NCI-H345 treated with DMSO at 0.1 percent for 48 hours (cell line): ENCODE results near the gene MAP10.
A peak's percentile ranks its signal among the peaks of the same experiment; 100 is the strongest.
"Not testable (repeated sequence)": the region's sequence is repeated elsewhere in the genome, so short reads cannot be mapped to it uniquely, and the experiment has no call there.

Experiments used
- DNase-seq: peaks from one replicate; lab custom pipeline; 2025; ENCODE audit not compliant: unreplicated experiment; lab: John Stamatoyannopoulos, UW

MAP10 gene

DNA sequence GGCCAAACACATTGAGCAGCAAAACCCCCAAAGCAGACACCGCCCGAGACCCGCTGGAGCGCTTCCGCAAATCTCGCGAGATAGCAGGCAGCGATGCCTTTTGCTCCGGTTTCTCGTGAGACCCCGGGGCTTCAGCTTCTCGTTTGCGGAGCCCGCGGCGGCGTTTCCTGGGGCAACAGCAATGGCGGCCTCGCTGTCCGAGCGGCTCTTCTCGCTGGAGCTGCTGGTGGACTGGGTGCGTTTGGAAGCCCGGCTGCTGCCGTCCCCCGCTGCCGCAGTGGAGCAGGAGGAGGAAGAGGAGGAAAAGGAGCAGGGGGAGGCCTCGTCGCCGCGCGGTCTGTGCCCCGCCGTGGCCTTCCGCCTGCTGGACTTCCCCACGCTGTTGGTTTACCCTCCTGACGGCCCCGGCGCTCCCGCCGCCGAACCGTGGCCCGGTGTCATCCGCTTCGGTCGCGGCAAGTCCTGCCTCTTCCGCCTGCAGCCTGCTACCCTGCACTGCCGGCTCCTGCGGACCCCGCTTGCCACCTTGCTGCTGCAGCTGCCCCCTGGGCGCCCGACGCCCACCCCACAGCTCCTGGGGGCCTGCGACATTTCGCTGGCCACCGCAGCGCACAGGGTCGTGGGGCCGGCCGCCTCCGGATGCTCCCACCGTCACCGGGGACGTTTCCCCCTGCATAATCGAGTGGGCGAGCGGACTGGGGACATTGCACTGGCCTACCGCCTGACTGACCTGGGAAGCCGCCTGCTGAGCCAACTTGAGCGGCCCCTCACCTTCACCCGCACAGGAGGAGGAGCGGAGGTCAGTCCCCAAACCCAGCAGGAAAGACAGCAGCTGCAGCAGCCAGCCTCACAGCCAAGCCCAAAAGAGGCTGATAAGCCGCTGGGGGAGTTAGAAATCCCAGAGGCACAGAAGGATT lies at the start of gene MAP10:
TSS of gene MAP10 (plus strand) at position 148 of the 917 bp plus-strand sequence. CDS start at position 182, 34 bp downstream.
- peak; percentile 76 for DNase-seq

DNA sequence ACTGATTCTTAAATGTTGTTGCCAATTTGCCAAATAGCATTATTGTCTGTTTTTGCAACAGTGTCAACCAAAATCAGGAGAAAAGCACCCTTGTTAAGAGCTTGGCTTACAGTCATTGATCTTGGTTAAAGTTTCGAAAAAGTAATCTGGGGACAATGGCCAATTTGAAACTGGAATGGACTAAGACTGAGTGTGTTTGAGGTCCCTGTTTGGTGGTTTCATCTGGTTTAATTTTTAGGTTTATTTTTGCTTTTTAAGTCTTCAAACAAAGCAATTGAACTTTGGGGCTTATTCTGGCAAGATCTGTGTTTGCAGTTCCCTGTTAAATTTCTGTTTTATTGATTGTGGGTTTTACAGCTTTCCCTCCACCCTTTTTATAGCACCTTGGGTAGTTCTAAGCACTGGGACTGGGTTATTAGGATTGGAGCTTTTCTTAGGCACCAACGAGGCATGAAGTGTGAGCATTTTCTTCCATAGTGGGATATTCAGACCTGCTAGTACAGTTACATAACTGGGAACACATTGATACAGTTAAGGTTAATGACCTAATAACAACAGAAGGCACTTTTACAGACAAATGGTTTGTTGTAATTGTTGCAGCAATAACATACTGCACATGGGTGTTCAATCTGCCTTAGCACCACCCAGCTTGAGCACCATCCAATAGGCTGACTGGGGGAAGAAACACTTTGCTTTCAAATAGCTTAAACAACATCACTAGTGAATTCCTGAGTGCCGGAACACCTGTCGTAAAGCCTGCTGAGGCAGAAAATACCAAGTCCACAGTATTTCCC lies 40.6 kb upstream of the MAP10 start:
- DNase-seq = no peak

- DNase-seq = no peak
Observed at GRCh38 chr1:232765542-232765941, 39.7 kb upstream of the MAP10 start.

- no peak for DNase-seq
Observed at GRCh38 chr1:232766241-232766890, 38.9 kb upstream of the MAP10 start.

- DNase-seq = no peak
Observed at GRCh38 chr1:232766904-232767303, 38.3 kb upstream of the MAP10 start.

- no peak for DNase-seq
Observed at GRCh38 chr1:232767305-232768074, 37.7 kb upstream of the MAP10 start.

DNA sequence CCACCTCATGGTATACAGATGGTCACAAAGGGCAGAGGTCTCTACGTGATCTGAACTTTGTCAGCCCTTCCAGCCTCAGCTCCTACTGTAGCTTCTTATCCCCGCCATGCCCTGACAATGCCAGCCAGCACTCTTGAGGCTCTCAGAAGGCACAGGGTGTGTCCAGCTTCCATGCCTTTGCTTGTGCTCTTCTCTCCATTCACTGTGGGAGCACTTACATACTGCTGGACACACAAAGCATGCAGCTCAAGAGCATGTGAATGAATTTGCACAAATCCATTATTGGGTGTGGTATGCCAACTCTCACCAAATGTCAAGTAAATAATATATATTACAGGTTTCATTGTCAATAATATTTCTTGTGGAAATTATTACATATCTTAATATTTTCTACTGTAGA lies 36.4 kb upstream of the MAP10 start:
- DNase-seq = no peak

DNA sequence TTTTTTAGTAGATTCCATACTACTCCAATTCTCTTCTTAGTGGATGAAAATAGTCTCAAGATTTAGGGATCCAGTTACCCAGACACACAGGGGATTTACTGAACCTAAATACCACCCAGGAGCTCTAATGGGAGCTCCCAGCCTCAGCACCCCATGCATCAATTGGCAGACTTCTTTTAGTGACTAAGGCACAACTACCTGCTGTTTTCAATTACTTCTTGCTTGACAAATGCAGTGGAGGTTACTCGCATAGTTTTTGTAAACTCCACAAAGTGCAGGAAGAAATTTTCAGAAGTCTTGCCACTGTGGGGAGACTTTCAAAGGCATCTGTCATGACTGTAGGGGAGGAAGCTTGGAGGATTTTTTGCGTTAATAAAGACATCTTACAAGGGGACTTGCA lies 35.5 kb upstream of the MAP10 start:
- DNase-seq = no peak

DNA sequence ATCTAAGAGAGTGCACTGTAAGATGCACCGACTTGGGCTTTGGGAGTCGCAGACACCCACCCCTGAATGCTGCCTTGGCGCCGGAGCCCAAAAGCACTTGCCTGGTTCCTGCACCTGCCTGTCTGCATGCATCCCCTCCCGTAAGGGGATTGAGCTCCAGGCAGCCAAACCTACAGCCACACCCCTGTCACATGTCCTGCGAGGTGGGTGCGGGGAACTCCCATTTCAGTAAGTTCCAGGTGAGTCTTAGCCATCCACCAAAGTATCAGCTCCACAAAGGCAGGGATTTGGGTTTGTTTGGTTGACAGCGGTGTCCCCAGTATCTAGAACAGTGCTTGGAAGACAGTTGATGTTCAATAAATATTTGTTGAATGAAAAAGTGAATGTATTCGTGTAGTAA lies 31.5 kb upstream of the MAP10 start:
- no peak for DNase-seq

DNA sequence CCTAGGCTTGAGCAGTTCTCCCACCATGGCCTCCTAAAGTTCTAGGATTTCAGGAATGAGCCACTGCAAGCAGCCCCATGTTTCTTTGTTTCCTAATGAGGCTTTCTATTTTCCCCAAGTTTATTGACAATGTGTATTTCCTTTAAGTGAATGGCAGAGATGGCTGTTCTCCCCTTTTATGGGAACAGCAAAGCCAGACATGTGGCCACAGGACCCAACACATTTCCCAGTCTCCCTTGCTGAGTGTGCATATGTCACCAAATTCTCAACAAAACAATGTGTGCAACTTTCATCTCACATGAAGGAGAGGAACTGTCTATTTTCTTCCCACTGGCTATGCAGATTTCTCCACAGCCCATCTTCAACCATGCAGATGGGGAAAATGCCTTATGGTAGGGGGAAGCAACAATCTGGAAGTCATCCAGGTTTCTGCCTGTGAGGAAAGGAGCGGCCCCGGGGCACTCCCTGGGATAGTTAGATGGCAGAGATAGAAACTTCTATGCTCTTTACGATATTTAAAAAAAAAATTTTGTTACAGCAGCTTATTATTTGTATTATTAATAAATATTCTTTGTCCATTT lies 28.6 kb upstream of the MAP10 start:
- no peak for DNase-seq

DNA sequence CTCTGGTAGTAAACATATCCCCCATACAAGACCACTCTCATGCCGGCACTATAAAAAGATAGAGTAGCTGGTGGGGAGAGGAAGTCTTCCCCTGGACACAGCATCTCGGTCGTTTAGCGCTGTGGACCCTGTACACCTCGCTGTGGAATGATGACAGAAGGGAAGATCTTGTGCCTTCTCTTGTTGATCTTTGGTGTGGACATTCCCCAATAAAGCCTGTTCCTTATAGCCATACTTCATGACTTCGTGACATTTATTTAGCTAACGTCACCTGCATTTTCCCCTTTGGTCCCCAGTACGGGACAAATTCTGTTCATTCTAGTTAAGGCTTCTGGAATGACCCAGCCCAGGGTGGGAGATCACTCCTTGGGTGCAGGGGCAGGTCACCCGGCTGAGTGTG lies 24.9 kb upstream of the MAP10 start:
- no peak for DNase-seq

GRCh38 chr1:232784794-232785193 lies 20.4 kb upstream of the MAP10 start:
- no peak for DNase-seq

GRCh38 chr1:232785630-232786029 lies 19.6 kb upstream of the MAP10 start:
- not testable (repeated sequence) for DNase-seq

DNA sequence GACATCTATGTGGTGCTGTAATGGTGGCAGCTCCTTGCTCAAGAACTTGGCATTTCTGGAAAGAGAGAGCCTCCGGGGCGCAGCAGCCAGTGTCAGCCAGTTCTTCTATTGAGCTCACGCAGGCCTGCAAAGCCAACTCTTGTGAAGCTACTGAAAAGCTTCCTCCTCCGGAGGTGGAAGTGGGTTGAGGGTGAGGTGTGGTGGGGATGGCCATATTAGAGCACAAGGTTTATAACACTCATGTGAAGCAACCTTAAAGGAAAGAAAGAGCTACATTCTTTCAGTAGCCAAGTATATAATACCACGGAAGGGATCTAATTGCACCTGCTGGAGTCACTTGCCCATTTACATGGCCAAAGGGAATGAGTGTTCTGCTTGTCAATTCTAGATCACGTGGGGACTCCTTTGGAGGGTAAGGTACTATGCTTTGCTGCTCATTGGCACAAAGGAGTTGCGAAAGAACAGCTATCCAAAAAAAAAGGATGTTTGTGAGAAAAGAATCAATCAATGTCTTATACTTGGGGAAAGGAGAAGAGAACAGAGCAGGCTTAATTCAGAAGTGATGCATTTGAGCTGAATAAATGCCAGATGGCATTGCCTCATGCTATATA lies 18.3 kb upstream of the MAP10 start:
- DNase-seq = no peak

DNA sequence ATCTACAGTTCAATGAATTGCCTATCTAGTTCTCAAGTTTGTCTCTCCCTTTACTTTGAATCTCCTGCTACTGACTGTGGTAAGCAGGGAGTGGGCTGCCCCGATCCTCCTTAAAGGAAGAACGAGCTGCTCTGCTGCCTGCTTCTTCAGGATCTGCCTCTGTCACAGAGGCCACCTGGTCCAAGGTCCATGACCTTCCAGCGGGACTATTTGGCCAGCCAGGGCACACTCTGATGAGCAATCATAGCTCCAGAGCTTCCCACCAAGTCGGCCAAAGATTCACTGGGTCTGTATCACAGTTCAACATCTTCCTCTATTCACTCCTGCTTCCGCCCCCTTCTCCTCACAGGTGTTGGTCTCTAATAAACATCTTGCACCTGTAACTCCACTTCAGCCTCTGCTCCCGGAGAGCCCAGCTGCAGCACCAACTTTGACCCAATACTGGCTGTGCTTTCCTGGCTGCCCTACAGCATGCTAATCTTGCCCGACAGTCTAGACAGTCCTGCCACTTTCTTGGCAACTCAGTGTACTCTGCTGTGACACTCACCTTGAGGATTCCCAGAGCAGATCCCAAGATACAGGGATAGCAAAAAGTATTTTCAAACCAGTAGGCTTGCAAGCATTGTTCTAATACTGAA lies 16.9 kb upstream of the MAP10 start:
- no peak for DNase-seq

DNA sequence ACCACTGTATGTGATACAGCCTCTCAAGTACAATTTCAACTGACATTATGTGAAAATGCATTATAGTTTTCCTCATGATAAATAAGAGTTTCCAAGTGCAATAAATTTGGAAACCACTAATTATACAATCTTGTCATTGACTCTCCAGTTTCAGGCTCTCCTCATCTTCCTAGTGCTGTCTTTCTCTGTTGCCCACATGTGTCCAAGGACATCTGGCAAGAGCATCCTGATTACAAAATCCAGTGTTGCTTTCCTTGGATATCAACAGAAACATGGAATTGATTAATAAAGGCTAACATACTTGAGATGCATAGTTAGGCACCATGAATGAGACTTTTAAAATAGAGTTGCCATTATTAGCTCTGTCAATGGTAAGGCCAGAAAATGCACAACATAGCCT lies 15.6 kb upstream of the MAP10 start:
- DNase-seq = no peak

- DNase-seq = no peak
Observed at GRCh38 chr1:232792949-232793348, 12.3 kb upstream of the MAP10 start.

GRCh38 chr1:232793944-232794343 lies 11.3 kb upstream of the MAP10 start:
- peak; percentile 95 for DNase-seq

- DNase-seq = no peak
Observed at GRCh38 chr1:232795497-232796053, 9.6 kb upstream of the MAP10 start.
